Measurements from ENCODE around the gene FANK1. TPM values are rescaled to one million over a fixed set of nuclear protein-coding genes. Genes with fewer than 3 reads are reported as not detected.
"Not testable (repeated sequence)": the region's sequence is repeated elsewhere in the genome, so short reads cannot be mapped to it uniquely, and the experiment has no call there.

FANK1 gene
- total and polyA plus RNA-seq, 7 experiments from 2014 or later = 0.35 to 0.67 (median 0.37) TPM; not detected in 4

DNA sequence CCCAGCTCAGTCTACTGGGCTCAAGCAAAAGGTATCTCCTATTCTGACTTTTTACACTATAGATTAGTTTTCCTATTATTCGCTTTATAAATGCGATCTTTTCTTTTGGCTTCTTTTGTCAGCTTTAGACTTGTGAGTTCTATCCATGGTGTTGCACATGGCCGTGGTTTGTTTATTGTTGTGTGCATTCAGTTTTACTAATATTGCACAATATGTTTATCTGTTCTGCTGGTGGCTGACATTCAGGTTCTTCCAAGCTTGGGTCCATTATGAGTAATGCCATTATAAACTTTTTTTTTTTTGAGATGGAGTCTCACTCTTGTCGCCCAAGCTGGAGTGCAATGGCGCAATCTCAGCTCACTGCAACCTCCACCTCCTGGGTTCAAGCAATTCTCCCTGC, 30.9 kb downstream of the FANK1 start:
- H3K4me1 ChIP-seq (ENCODE audit: control insufficient read depth in 2 of 2, insufficient read depth in 2 of 2, low read length in 2 of 2); H3K36me3 ChIP-seq (ENCODE audit: control insufficient read depth in 2 of 3, insufficient read depth in 3 of 3, low read length in 3 of 3); H3K27me3 ChIP-seq (ENCODE audit: control insufficient read depth in 2 of 2, insufficient read depth in 2 of 2, low read length in 2 of 2); H3K4me1 Mint-ChIP-seq; intact Hi-C loops (cut with micrococcal nuclease); H3K9me3 ChIP-seq (ENCODE audit: control insufficient read depth in 2 of 3, low read length in 3 of 3); H3K27ac Mint-ChIP-seq; ATAC-seq; H3K4me3 ChIP-seq (ENCODE audit: low read length); H3K27me3 Mint-ChIP-seq; H3K36me3 Mint-ChIP-seq; H3K4me3 Mint-ChIP-seq; H3K27ac ChIP-seq (ENCODE audit: low read depth, low read length); CTCF ChIA-PET; POLR2A ChIA-PET; H3K9me3 Mint-ChIP-seq; DNase-seq: not testable (repeated sequence)

DNA sequence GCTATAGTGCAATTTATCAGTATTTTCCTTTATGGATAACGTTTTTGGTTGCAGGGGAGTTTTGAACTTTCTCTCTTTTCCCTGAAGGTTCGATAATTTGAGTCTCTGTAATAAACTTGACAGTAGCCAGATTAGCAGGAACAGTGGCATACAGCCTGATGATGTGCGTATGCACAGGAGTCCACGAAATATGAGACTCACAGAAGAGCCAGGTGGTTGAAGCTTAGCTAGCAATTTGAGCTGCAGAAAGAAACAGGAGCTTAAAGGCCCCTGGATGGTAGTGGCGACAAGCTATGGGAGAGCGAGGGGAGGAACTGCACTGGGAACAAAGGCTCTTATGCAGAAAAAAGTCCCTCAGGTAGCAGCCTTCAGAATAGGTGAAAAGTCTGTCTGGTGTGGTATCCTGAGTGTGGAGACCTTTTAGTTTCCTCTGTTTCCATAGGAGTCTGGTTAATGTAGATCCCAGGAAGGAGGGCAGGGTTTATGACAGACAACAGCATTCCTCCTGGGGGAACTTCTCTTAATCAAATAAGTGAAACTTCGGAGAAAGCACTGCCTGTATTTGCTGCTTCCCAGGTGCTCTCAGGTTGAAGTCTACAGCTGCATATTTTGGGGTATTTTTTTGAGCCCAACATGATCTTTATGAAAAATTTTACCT, 32.7 kb downstream of the FANK1 start:
- CTCF ChIA-PET = no interaction called here
- no peaks in the 10 kb centered on the region for H3K36me3 ChIP-seq (ENCODE audit: control insufficient read depth in 2 of 3, insufficient read depth in 3 of 3, low read length in 3 of 3)
- no peak overlapping the region for H3K27ac ChIP-seq (ENCODE audit: low read depth, low read length)
- no peak overlapping the region for H3K4me3 Mint-ChIP-seq
- H3K9me3 Mint-ChIP-seq = peaks cover 0 to 5% (median 0%) of the 10 kb centered on the region in 11 donors
- H3K4me1 Mint-ChIP-seq = no peaks in the 10 kb centered on the region
- H3K4me1 ChIP-seq (ENCODE audit: control insufficient read depth in 2 of 2, insufficient read depth in 2 of 2, low read length in 2 of 2) = no peaks in the 10 kb centered on the region
- POLR2A ChIA-PET = no interaction called here
- no peak overlapping the region for H3K4me3 ChIP-seq (ENCODE audit: low read length)
- no peak overlapping the region for H3K27ac Mint-ChIP-seq
- ATAC-seq = no peak
- peaks cover 0 to 5% (median 0%) of the 10 kb centered on the region in 5 donors for H3K36me3 Mint-ChIP-seq
- H3K27me3 Mint-ChIP-seq = peaks cover 7 to 19% (median 13%) of the 10 kb centered on the region in 5 donors
- DNase-seq = no peak
- no peaks in the 10 kb centered on the region for H3K27me3 ChIP-seq (ENCODE audit: control insufficient read depth in 2 of 2, insufficient read depth in 2 of 2, low read length in 2 of 2)
- intact Hi-C loops (cut with micrococcal nuclease) = no loop called here
- no peaks in the 10 kb centered on the region for H3K9me3 ChIP-seq (ENCODE audit: control insufficient read depth in 2 of 3, low read length in 3 of 3)

DNA sequence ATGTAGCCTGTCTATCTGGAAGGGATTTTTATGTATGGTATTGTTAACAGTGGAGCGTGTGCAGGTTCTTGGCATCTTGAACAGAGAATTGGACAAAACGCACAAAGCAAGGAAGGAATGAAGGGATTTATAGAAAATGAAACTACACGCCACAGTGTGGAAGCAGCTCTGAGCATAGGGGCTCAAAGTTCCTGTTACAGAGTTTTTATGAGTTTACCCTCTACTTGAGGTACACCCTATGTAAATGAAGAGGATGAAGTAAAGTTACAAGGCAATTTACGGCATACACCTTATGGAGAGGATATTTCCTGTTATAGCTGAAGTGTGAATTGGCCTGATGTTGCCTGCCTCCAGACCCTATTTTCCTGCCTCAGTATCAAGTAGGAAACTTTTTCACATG, 33.3 kb downstream of the FANK1 start:
- peaks cover 0 to 5% (median 0%) of the 10 kb centered on the region in 5 donors for H3K36me3 Mint-ChIP-seq
- H3K4me3 Mint-ChIP-seq = no peak overlapping the region
- intact Hi-C loops (cut with micrococcal nuclease) = no loop called here
- peaks cover 0 to 5% (median 0%) of the 10 kb centered on the region in 11 donors for H3K9me3 Mint-ChIP-seq
- H3K27me3 Mint-ChIP-seq = peaks cover 7 to 24% (median 14%) of the 10 kb centered on the region in 5 donors
- Histone ChIP-seq H3K4me3 (ENCODE audit: low read length) (no peak overlapping the region), H3K9me3 (ENCODE audit: control insufficient read depth in 2 of 3, low read length in 3 of 3) (no peaks in the 10 kb centered on the region), H3K27me3 (ENCODE audit: control insufficient read depth in 2 of 2, insufficient read depth in 2 of 2, low read length in 2 of 2) (no peaks in the 10 kb centered on the region), H3K27ac (ENCODE audit: low read depth, low read length) (no peak overlapping the region), H3K36me3 (ENCODE audit: control insufficient read depth in 2 of 3, insufficient read depth in 3 of 3, low read length in 3 of 3) (no peaks in the 10 kb centered on the region), H3K4me1 (ENCODE audit: control insufficient read depth in 2 of 2, insufficient read depth in 2 of 2, low read length in 2 of 2) (no peaks in the 10 kb centered on the region)
- no peak for ATAC-seq
- ChIA-PET POLR2A (no interaction called here), CTCF (no interaction called here)
- no peaks in the 10 kb centered on the region for H3K4me1 Mint-ChIP-seq
- no peak overlapping the region for H3K27ac Mint-ChIP-seq
- no peak for DNase-seq

DNA sequence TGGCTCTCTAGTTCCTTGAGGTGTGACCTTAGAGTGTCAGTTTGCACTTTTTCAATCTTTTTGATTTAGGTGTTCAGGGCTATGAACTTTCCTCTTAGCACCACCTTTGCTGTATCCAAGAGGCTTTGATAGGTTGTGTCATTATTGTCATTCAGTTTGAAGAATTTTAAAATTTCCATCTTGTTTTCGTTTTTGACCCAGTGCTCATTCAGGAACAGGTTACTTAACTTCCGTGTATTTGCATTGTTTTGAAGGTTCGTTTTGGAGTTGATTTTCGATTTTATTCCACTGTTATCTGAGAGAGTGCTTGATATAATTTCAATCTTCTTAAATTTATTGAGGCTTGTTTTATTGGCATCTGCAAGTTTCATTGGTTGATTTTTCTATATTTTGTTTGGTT, 37.3 kb downstream of the FANK1 start:
- intact Hi-C loops (cut with micrococcal nuclease) = no loop called here
- Mint-ChIP-seq H3K4me3 (no peak overlapping the region), H3K9me3 (peaks cover 0 to 5% (median 0%) of the 10 kb centered on the region in 11 donors), H3K36me3 (peaks cover 0 to 5% (median 0%) of the 10 kb centered on the region in 5 donors), H3K4me1 (no peaks in the 10 kb centered on the region), H3K27me3 (peaks cover 11 to 46% (median 37%) of the 10 kb centered on the region in 5 donors), H3K27ac (no peak overlapping the region)
- no peak for DNase-seq
- ChIA-PET POLR2A (no interaction called here), CTCF (no interaction called here)
- no peak for ATAC-seq
- Histone ChIP-seq H3K27me3 (ENCODE audit: control insufficient read depth in 2 of 2, insufficient read depth in 2 of 2, low read length in 2 of 2) (no peaks in the 10 kb centered on the region), H3K36me3 (ENCODE audit: control insufficient read depth in 2 of 3, insufficient read depth in 3 of 3, low read length in 3 of 3) (no peaks in the 10 kb centered on the region), H3K4me1 (ENCODE audit: control insufficient read depth in 2 of 2, insufficient read depth in 2 of 2, low read length in 2 of 2) (no peaks in the 10 kb centered on the region), H3K9me3 (ENCODE audit: control insufficient read depth in 2 of 3, low read length in 3 of 3) (no peaks in the 10 kb centered on the region), H3K4me3 (ENCODE audit: low read length) (no peak overlapping the region), H3K27ac (ENCODE audit: low read depth, low read length) (no peak overlapping the region)

DNA sequence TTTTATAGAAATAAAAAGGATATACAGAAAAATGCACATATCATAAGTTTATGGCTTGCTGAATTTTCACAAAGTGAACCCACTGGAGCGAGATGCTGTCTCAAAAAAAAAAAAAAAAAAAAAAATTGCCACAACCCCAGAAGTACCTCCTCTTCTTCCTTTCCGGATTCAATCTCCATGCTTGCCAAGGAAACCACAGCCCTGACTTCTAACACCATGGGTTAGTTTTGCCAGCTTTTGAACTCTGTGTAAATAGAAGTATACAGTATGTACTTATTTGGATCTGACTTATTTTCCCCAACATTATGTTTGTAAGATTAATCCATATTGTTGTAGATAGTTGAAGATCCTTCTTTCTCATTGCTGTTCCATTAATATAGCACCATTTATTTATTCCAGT, 40.0 kb downstream of the FANK1 start:
- Mint-ChIP-seq H3K27me3 (peaks cover 11 to 50% (median 40%) of the 10 kb centered on the region in 5 donors), H3K36me3 (peaks cover 0 to 4% (median 0%) of the 10 kb centered on the region in 5 donors), H3K27ac (no peak overlapping the region), H3K4me1 (no peaks in the 10 kb centered on the region), H3K4me3 (no peak overlapping the region), H3K9me3 (peaks cover 0 to 5% (median 0%) of the 10 kb centered on the region in 11 donors)
- ChIA-PET CTCF (no interaction called here), POLR2A (no interaction called here)
- Histone ChIP-seq H3K36me3 (ENCODE audit: control insufficient read depth in 2 of 3, insufficient read depth in 3 of 3, low read length in 3 of 3) (no peaks in the 10 kb centered on the region), H3K27ac (ENCODE audit: low read depth, low read length) (no peak overlapping the region), H3K4me3 (ENCODE audit: low read length) (no peak overlapping the region), H3K9me3 (ENCODE audit: control insufficient read depth in 2 of 3, low read length in 3 of 3) (no peaks in the 10 kb centered on the region), H3K27me3 (ENCODE audit: control insufficient read depth in 2 of 2, insufficient read depth in 2 of 2, low read length in 2 of 2) (no peaks in the 10 kb centered on the region), H3K4me1 (ENCODE audit: control insufficient read depth in 2 of 2, insufficient read depth in 2 of 2, low read length in 2 of 2) (no peaks in the 10 kb centered on the region)
- intact Hi-C loops (cut with micrococcal nuclease) = no loop called here
- no peak for DNase-seq
- ATAC-seq = no peak

DNA sequence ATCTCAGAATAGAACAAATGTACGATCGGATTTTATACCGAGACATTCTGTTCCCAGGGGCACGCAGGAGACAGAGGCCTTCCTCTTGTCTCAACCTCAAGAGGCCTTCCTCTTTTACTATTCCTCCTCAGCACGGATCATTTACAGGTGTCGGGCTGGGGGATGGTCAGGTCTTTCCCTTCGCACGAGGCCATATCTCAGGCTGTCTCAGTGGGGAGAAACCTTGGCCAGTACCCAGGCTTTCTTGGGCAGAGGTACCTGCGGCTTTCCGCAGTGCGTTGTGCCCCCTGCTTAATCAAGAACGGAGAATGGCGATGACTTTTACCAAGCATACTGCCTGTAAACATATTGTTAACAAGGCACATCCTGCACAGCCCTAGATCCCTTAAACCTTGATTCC, 44.2 kb downstream of the FANK1 start:
- ATAC-seq (no peak), DNase-seq (no peak)
- no peak overlapping the region for H3K4me3 ChIP-seq (ENCODE audit: low read length)
- H3K27me3 Mint-ChIP-seq = peaks cover 2 to 42% (median 31%) of the 10 kb centered on the region in 5 donors
- ChIA-PET CTCF (no interaction called here), POLR2A (no interaction called here)
- no peak overlapping the region for H3K4me3 Mint-ChIP-seq
- H3K27me3 ChIP-seq (ENCODE audit: control insufficient read depth in 2 of 2, insufficient read depth in 2 of 2, low read length in 2 of 2) = no peaks in the 10 kb centered on the region
- peaks cover 0 to 17% (median 8%) of the 10 kb centered on the region in 11 donors for H3K9me3 Mint-ChIP-seq
- no peaks in the 10 kb centered on the region for H3K9me3 ChIP-seq (ENCODE audit: control insufficient read depth in 2 of 3, low read length in 3 of 3)
- peaks cover 0 to 6% (median 0%) of the 10 kb centered on the region in 5 donors for H3K36me3 Mint-ChIP-seq
- H3K27ac Mint-ChIP-seq = no peak overlapping the region
- intact Hi-C loops (cut with micrococcal nuclease) = no loop called here
- no peaks in the 10 kb centered on the region for H3K4me1 ChIP-seq (ENCODE audit: control insufficient read depth in 2 of 2, insufficient read depth in 2 of 2, low read length in 2 of 2)
- H3K4me1 Mint-ChIP-seq = no peaks in the 10 kb centered on the region
- H3K27ac ChIP-seq (ENCODE audit: low read depth, low read length) = no peak overlapping the region
- no peaks in the 10 kb centered on the region for H3K36me3 ChIP-seq (ENCODE audit: control insufficient read depth in 2 of 3, insufficient read depth in 3 of 3, low read length in 3 of 3)

DNA sequence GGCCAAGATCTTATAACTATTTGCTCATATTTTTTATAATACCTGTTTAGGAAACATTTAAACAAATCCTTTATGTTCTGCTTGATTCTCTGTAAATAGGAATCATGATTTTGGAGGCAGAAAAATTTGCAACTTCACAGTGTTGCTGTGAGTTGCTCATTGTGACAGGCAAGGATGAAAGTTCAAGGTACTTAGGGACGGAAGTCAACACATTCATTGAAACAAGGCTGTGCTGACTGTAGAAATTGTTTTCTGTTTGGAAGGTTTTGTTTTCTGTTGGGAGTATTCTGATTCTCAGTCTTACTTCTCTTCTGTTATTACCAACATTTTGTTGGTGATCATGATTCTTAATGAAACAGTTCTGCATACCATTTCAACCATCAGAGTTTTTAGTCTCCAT, 54.9 kb downstream of the FANK1 start:
- Histone ChIP-seq H3K36me3 (ENCODE audit: control insufficient read depth in 2 of 3, insufficient read depth in 3 of 3, low read length in 3 of 3) (no peaks in the 10 kb centered on the region), H3K4me1 (ENCODE audit: control insufficient read depth in 2 of 2, insufficient read depth in 2 of 2, low read length in 2 of 2) (no peaks in the 10 kb centered on the region), H3K27ac (ENCODE audit: low read depth, low read length) (no peak overlapping the region), H3K9me3 (ENCODE audit: control insufficient read depth in 2 of 3, low read length in 3 of 3) (peaks cover 0 to 22% (median 6%) of the 10 kb centered on the region in 3 experiments), H3K27me3 (ENCODE audit: control insufficient read depth in 2 of 2, insufficient read depth in 2 of 2, low read length in 2 of 2) (no peaks in the 10 kb centered on the region), H3K4me3 (ENCODE audit: low read length) (no peak overlapping the region)
- CTCF ChIA-PET = no interaction called here
- H3K36me3 Mint-ChIP-seq = peaks cover 0 to 4% (median 0%) of the 10 kb centered on the region in 5 donors
- H3K4me3 Mint-ChIP-seq = no peak overlapping the region
- H3K9me3 Mint-ChIP-seq = peaks cover 4 to 51% (median 18%) of the 10 kb centered on the region in 11 donors
- intact Hi-C loops (cut with micrococcal nuclease) = no loop called here
- DNase-seq (no peak), ATAC-seq (no peak)
- POLR2A ChIA-PET = no interaction called here
- no peaks in the 10 kb centered on the region for H3K4me1 Mint-ChIP-seq
- no peak overlapping the region for H3K27ac Mint-ChIP-seq
- H3K27me3 Mint-ChIP-seq = no peaks in the 10 kb centered on the region
